Stimulated activated CD8-positive, alpha-beta memory T cell treated with anti-CD3 and anti-CD28 coated beads, Interleukin-7, amount 100 ng/mL, for 48 hours (primary cell): ENCODE results near the gene SYT12.

Experiments
- DNase-seq, 2 donors: peaks; one replicate each; pipeline ENCODE4 v3.0.0-alpha.2; 2020; ENCODE audit warnings: low read depth in 1 of 2; ENCODE audit errors: extremely low read depth in 1 of 2

The SYT12 gene

GRCh38 chr11:67098799-67099429 is 76.0 kb downstream of the SYT12 start:
- DNase-seq: no peak

DNA sequence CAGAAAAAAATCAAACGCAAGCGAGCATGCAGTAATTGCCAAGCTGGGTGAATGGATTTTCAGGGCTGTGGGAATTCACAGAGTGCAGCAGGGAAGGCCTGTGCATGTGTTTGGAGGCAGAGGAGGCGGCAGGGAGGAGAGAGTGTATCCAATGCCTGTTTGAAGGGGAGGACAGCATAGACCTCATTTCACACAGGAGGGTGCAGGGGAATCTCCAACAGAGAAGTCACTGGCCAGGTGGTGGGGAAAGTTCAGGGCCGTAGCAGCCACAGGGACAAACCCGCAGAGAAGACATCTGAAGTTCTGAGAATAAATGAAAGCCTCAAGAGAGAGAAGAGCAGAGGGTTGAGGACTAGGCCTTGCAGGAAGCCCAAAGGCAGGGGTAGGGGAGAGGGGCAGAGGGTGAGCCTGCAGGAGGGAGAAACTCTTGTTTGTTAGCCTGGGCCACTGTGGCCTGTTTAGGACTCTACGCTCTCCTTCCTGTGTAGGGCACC is 76.9 kb downstream of the SYT12 start:
- DNase-seq: no peak
